Measurements from ENCODE around the gene FADS2.

GRCh38 chr11:61841636-61842527 lies 13.8 kb downstream of the FADS2 start:
- no peak for TF ChIP-seq EZH2 (IDR thresholded peaks at IDR 0.05; ENCODE audit: insufficient read depth, poor library complexity, severe bottlenecking)
- TF ChIP-seq EZH2phosphoT487 (IDR thresholded peaks at IDR 0.05; ENCODE audit: insufficient read depth, low read depth), result no peak

Data from GM23248 (cell line).